GM18502 (cell line): ENCODE results near the gene SENP1.

ENCODE experiments used
- ATAC-seq: cut with Tn5 transposase; IDR thresholded peaks from one replicate; pipeline ENCODE4 v1.9.1; 2021; ENCODE audit warnings: mild to moderate bottlenecking; ENCODE audit not compliant: unreplicated experiment, poor library complexity

SENP1 gene

DNA sequence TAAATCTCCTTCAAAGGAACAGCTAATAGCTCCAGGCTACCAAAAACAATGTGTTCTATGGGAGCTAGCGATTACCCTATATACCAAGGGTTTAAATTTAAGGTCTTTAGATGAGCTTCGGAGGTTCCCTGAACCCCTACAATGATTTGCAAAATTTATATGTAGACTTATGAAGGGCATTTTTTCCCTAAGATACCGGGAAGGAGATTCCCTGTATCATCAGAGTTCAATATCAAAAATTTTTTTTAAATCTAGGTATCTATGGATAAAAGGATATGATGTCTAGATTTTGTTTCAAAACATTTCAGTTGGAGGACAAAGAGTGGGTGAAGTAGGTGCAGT, 83.7 kb downstream of the SENP1 start:
- no peak for ATAC-seq

DNA sequence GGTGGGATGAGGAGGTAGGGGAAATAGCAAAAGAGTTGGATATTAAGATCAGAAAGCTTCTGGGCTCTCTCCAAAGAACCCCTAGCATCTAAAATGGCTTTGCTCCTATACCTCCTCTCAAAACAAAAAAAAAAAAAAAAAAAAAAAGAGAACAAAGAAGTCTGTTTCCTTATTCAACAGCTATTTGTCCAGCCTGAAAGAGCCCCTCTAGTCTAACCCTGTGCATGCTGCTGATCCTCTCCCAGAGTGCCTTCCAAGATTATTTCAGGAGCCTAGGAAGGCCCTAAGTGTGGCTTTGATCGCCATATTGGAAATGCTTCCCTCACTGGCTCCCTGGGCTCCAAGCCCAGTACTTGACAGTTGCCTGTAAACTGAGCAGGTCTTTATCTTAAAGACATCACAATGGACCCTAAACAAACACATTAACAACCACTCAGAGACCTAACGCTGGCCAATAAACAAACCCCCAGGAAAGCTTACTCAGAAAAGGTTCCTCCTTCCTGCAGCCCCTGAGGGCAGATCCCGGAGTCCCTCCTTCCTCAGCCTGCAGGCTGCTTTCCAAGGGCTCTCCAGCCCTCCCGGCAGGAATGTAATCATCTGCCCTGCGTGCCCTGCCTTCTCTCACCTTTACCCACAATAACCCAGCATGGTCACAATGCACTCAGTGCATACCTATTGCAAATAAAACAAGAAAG, 84.2 kb downstream of the SENP1 start:
- no peak for ATAC-seq

DNA sequence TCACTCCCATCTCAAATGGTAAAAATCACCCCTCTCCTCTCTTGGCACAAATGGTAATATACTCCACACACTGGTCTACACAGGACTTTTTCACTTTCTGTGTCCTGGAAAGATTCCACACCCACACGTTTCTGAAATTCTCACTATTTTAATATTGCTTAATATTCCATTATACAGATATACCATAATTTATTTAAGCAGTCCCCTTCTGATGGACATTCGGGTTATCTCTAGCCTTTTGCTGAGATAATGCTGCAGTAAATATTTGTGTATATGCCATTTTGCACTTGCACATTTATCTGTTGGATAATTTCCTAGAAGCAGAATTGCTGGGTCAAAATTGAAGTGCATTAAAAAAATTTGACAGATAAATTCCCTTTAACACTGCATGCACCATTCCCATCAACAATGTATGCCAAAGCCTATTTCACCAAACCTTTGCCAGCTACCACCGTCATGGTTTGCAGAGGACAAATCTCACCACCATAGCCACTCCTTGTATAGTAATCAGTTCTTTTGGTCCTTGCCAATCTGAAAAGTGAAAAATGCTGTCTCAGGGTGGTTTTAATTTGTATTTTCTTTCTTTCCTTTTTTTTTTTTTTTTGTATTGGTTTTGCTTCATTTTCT, 86.1 kb downstream of the SENP1 start:
- ATAC-seq: no peak

DNA sequence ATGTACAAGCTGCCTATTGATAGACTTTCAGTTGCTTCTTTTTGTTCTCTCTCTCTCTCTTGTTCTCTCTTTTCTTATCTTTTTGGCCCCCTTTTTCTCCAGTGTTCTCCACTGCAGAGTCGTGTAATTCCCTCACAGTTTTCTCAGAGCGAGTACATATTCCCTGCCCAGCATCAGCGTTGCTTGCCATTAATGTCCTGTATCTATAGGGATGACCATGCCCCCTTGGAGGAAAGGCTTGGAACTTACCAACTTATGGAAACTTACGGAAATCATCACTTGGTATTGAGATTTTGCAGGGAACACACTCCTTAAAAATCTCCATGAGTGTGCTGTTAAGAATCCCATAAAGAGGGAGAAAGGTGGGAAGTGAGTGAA, 87.3 kb downstream of the SENP1 start:
- no peak for ATAC-seq

DNA sequence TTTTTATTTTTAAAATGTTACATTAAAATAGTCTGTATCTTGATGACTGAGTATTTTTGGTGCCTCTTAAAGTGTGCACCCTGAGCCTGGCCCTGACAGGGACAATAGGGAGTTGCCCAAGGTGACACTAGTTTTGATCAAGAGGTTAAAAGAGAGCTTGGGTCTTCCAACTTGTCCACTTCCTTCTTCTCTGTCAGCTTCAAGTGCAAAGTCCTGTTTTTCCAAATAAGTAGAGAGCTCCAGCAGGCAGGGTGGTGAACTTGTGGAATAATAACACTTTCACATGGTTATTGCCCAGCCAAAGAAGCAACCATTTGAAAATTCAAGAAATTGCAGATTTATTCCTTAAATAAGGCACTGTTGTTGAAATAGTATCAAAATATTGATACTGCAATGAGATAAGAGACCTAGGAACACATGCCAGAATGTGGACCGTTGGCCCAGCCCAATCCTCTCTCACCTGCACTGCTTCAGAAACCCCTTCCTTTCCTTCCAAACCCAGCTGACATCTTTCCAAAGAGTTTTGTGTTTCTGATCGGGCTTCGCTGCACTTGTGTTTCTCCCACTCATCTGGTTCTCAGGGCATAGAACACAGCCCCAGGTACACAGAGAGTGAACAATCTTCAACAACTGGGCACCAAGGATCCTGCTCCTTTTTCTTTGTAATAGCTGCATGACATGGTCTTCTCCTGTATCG, 87.8 kb downstream of the SENP1 start:
- ATAC-seq: no peak

DNA sequence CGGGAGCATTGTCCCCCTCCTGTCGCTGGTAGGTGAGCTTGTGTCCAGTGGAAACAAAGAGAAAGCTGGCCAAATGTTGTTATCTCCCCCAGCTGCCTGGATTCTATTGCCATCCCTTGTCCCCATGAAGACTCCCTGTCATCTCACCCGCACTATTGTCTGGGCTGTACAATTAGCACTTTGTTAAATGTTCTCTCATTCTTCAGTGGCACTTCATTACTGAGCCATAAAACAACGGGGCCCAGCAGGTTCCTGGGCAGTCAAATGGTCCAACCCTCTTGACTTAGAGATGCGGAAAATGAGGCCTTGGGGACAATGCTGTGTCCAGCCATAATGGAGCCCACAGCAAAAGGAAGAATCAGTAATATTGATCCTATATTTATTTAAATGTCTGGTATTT, 88.4 kb downstream of the SENP1 start:
- ATAC-seq: no peak

DNA sequence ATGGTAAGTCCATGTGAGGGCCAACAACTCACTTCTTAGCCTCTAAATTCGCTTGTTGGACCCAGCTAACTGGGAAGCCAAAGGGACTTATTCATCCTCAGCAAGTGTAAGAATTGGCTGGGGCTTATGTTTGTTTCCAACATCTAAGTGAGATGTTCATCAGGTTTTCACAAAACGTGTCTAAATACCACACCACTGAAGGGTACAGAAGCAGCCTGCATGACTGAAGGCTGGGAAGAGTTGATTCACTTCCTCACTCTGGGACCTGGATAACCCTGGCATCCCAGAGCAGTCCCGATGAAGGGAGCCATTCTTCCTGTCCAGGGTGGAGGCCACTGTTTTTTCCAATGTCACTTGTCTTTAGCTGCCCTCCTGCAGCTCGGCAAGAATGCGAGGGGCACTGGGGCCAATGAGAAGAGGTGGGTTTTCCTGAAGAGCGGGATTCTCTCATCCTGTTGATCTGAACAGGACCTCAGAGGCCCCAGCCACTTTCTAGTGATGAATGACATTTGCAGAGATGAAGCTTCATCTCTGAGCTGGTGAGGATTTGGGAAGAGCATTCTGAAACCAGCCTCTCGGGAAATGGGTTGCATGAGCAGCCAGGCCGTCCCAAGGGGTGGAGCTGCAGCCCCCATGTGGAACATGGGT, 89.4 kb downstream of the SENP1 start:
- no peak for ATAC-seq

DNA sequence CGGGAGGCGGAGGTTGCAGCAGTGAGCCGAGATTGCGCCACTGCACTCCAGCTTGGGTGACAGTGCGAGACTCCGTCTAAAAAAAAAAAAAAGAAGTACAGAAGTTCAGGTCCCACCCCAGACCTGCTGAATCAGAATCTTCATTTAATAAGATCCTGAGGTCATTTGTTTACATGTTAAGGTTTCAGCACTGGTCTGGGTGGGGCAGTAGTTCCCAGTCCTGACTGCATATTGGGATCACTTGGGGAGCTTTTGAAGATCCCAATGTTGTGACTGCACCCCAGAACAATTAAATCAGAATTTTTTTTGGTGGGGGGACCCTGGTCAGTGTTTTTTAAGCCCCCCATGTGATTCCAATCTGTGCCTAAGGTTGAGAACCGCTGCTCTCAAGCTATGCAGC, 89.9 kb downstream of the SENP1 start:
- no peak for ATAC-seq

DNA sequence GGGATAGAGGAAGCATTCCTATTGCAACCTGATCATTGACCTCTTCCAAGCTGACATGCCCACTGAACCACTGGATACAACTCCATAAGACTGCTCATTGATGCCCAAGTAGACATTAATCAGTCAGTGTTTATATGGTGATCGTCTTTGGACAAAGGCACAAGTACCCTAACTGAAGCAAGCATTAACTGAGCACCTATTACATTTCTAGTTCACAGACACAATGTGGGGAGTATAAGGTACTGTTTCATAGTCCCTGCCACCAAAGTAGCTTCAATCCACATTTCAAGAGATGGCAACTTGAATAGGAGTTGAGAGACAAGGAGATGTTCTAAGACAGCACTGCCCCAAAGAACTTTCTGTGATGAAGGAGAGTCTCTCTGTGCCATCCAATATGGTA, 90.8 kb downstream of the SENP1 start:
- ATAC-seq: no peak

DNA sequence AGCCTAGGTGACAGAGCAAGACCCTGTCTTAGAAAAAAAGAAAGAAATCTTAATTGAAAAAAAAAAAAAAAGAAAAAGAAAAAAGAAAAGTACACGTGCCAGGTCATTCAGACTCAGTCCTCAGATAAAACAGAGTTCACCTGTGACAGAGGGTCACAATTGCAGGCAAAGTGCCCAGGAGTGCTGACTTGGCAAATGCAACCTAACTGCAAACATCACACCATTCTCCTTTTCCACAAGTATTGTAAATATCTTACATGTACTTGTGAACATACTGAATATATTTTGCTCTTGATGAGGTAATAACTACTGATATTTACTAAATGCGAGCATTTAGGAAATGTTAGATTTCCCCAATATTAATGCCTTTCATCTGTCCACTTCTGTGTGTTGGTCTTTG, 92.6 kb downstream of the SENP1 start:
- ATAC-seq: no peak

DNA sequence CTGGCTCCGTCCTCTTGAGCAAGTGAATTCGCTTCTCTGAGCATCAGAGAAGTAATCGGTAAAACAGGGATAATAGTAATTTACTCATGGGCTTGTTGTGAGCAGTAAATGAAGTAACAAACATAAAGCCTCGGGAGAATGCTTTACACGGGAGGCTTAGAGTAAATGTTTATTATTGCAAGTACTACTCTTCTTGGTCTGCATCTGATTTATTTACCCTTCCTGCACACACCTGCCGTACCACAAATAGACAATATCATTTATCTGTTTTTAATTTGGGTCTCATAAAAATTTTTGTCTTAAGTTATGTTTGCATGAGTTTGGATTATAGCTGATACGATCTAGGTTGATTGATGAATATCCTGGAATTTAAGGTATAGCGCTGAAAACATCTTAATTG, 93.8 kb downstream of the SENP1 start:
- ATAC-seq: no peak

DNA sequence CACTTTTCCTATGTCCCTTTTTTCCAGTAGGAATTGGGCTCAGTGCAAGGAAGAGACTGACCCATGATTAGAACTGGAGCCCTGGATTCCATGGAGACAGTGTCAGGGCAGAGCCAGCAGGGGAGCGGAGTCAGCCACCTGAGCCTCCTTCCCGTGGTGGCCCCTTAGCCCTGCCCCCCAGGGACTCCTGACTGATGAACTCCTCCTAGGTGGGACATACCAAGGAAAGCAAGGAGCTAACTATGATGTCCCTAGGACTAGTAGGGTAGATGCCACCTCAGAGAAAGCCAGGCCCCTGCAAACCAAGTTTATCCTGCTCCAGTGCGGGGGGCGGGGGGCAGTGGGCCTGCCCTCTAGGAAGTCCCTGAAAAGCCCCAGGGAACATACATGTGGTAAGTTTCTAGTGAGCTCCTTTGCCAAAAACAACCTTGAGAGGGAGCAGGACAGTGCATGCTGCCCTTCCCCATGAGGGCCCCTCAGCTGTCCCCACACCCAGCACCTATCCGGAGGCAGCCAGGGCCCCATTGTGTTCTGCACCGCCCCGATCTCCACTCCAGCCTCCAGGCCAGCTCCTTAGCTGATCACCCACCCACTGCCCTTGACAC, 95.4 kb downstream of the SENP1 start:
- ATAC-seq: no peak

DNA sequence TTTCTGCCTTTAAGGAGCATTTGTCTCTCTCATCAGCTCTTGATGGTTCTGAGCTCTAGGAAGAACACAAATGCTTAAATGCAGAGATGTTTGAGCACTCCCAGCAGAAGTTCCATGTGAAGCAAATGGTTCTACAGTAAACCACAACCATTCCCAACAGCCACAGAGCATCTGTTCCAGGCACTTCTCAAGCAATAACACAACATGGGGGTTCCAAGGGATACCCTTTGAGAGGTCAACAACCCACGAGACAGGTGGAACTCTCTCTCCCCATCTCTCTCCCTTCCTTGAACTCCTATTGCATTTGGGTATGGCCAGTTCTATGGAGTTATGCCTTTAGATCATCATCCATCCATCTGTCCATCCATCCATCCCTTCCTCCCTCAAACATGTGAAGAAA, 96.4 kb downstream of the SENP1 start:
- no peak for ATAC-seq

DNA sequence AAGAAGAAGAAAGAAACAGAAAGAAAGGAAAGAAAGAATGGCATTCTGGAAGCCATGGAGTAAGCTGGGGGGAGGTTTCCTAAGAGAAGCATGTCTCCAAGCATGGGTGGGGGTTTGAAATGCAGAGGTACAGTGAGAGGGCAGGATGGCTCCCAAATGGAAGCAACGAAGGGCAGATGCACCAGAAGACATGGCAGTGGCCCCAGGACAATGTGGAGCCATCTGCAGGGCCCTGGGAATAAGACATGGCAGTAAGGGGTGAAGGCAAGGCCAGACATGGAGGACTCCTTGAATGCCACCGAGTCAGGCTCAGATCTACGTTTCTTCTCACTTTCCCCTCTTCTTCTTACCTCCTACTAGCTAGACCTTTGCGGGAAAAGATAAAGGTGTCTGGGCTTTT, 96.9 kb downstream of the SENP1 start:
- no peak for ATAC-seq

DNA sequence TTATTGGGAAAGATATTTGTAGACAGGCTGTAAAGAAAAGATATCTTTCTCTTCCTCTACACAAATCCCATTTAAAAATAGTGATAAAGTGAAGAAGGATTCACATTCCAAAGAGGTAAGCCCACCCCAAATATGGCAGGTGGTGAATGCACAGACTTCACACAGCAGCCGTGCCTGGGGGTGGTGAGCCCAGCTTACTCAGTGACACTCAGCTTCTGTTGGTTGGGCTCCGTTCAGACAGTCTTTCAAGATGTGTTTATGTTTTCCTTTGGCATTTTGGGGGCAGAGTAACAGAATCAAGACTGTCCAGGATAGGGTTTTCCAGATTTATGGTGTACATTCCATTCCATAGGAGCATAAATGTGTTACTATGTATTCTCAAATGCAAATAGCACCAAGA, 97.5 kb downstream of the SENP1 start:
- no peak for ATAC-seq

DNA sequence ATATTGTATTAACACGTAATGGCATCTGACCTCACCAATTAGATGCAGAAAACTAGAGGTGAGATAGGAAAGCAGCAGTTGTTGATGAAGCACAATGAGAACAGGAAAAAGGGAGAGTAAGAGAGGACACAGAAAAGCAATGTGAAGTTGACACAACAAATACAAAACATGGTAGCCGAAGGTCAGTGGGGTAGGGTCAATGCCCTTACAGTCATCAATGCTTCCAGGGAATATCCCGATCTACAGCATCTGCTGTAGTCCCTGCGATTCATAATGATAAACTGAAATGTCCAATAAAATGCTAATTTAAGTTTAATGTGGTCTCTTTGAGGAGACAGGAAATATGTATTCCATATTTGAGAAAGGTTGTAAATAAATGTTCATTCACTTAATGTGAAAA, 98.7 kb downstream of the SENP1 start:
- ATAC-seq: no peak

DNA sequence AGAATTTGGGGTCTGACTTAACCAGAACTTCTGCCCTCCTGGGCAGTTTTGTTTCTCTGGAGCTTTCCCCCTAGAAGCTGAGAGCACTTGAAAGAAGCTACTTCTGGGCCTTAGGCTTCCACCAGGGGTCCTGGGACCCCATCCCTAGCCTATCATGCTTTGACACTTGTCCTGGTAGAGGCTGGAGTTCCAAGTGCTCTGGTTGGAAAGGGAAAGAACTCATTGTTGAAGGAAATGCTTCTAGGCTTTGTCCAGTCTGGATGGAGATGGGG, 100.2 kb downstream of the SENP1 start:
- ATAC-seq: no peak

DNA sequence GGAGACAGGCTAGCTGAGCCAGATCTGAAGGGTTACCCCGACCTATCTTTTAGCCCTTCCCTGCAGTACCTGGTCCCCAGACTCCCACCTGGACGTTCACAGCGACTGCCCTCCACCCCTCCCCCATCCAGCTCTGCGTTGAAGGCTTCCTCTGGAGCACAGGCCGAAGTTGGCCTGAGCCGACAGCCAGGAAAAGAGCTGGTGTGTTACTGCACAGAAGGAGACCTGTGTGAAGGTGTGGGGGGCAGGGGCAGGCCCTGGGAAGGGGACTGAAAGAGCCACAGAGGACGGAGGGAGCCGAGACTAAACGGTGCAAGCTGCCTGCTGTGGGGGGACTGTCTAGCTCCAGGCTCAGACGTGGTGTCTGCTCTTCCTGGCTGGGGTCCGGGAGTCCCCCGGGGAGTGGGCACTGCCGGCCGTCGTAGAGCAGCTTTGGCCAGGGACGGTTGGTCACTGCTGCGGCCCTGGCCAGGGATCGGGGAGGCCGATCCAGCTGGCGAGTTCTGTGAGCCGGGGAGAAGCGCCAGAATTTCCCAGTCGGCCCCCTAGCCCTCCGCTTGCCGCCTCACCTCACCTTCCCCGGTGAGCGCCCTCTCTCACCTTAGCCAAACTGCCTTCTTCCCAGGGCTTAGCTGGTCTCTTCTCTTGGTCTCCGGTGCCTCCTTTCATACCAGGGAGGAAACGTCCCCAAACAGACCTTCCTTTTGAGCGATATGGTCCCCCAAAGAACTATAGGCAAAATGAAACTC, 100.7 kb downstream of the SENP1 start:
- ATAC-seq: no peak

DNA sequence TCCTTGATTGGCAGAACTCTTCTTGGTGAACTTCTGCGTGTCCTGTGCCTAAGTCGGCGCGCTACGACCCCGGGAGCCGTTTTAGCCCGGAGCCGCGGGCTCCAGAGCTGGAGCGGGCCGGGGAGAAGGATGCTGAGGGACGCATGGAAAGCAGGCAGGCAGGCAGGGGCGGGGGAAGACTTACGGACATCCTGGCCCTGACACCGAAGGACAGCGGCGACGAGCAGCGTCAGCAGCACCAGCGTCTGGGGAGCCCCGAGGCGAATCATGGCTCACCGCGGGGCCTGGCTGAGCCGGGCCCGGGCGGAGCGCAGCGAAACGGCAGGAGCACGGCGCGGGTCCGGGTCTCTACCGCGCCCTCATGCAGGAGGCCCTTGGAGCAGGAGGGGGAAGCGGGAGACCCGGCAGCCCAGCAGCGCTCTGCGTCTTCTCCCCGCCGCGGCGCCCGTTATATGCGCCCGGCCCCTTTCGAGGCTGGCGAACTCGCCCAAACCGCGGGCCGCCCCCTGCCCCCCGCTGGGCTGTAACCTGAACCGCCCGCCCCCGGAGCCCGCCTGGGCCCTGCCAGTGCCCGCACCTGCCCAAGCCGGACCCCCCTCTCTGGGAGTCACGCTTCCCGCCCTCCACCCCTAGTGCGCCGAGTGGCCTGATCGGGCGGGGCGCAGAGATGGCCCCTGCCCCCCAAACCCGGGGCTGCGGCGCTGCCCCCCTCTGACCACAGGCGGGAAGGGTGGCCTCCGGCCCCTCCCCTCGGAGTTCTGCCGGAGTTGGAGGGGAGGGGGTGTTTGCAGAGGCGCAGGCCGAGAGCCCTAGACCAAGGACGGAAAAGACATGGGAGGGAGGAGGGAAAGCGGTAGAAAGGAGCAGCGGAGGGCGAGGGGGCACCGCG, 101.6 kb downstream of the SENP1 start, which contains the start of gene COL2A1:
Gene COL2A1, minus strand, starts transcription at position 424 of the 889 bp plus-strand sequence. Its CDS starts 155 bp downstream, at position 269.
- no peak for ATAC-seq
